ENCODE results near the gene TEDC1.

TEDC1 gene, protein sequence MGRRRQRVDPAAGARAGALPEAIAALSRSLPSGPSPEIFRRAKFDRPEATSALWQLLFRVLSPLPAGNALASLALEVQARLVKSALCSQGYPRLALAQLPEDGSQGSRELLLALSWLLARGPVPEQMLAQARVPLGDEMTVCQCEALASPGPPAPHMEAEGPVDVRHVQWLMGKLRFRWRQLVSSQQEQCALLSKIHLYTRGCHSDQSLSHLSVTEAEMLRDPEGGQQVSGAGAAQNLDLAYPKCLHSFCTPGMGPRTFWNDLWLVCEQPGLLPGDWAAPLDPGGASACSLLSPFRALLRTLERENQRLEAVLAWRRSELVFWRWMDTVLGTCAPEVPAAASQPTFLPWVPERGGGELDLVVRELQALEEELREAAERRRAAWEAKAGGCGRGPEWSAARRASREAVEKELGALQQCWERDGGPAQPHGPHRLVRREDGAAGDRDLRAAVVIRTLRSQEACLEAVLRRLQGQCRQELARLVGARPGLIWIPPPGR

DNA sequence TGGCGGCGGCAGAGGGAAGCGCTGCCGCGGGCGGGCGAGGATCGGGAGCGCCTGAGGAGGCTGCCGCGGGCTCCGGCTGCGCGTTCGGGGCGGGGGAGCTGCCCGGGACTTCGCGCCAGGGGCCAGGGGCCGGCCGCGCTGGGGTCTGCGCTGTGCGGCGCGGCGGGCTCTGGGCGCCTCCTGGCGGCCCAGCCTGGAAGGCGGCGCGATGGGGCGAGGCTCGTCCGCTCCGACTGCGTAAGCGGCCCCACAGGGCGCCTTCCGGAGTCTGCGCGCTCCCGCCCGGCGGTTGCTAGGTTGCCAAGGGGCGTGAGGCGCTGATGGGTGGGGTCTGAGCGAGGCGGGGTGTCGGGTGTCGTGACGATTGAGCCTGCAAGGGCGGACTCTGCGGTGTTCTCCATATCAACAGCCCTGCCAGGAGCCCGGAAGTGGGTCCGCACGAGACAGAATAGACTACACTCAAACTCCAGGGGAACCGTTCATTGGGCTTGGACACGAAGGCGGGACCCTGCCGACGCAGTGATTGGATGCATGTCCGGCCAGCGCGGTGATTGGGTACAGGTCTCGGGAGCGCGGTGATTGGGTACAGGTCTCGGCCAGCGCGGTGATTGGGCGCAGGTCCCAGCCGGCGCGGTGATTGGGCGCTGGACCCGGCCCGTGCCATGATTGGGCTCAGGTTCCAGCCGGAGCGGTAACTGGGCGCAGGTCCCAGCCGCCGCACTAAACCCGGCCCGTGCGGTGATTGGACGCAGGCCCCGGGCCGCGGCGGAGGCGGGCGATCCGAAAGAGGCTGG is at the start of gene TEDC1:
TEDC1 (plus strand) TSS at position 675 of the 794 bp plus-strand sequence. CDS start 130 bp downstream, outside the sequence.
- H3K36me3 ChIP-seq (ENCODE audit: control insufficient read depth in 2 of 2, insufficient read depth in 1 of 2, low read length in 2 of 2), result peaks cover 0 to 18% of the 10 kb centered on the region in 2 experiments; a peak in 1 of 3 replicates
- peaks cover 5% of the 10 kb centered on the region for H3K4me1 ChIP-seq (ENCODE audit: control insufficient read depth, insufficient read depth, low read length)
- POLR2A ChIA-PET, result interaction anchor here (1.2 to 2.1 kb wide), 6 partner anchors 10 to 176 kb away, joined by 3 to 19 read pairs (median 6); partner anchors contain the start of gene PACS2
- peak within 1 kb of the TSS; percentile 95 for H3K27ac ChIP-seq (ENCODE audit: extremely low read depth, low read depth, low read length)
- peak within 1 kb of the TSS; percentile 81 for H3K4me3 ChIP-seq (ENCODE audit: low read depth, low read length)
- CTCF ChIA-PET, result interaction anchor here (0.6 to 5.0 kb wide), 16 partner anchors 9 to 401 kb away, joined by 3 to 83 read pairs (median 5); no protein-coding TSS in a partner anchor
- H3K9me3 ChIP-seq (ENCODE audit: control insufficient read depth, insufficient read depth, low read depth, low read length), result no peaks in the 10 kb centered on the region
- TF ChIP-seq ZBTB44 (tag by site-specific recombination; IDR thresholded peaks at IDR 0.05) (peak; percentile 49; the same call in 1 of the 2 replicates), ZBTB10 (tag by site-specific recombination; IDR thresholded peaks at IDR 0.05) (no peak), ZNF274 (IDR thresholded peaks at IDR 0.05; ENCODE audit: low read length) (no peak), ZNF274 (tag by site-specific recombination; IDR thresholded peaks at IDR 0.05; ENCODE audit: borderline replicate concordance) (no peak), KLF10 (tag by site-specific recombination; IDR thresholded peaks at IDR 0.05) (peak; percentile 93), ZFP3 (tag by site-specific recombination; IDR thresholded peaks at IDR 0.05; ENCODE audit: low read depth) (no peak), ZNF544 (tag by site-specific recombination; IDR thresholded peaks at IDR 0.05) (no peak), ZNF843 (tag by site-specific recombination; IDR thresholded peaks at IDR 0.05) (peak; percentile 66), ZNF585B (tag by site-specific recombination; IDR thresholded peaks at IDR 0.05) (no peak), ZNF521 (tag by site-specific recombination; IDR thresholded peaks at IDR 0.05) (no peak), ZNF701 (tag by site-specific recombination; IDR thresholded peaks at IDR 0.05) (no peak), KLF9 (tag by site-specific recombination; IDR thresholded peaks at IDR 0.05; ENCODE audit: low read depth) (peak; percentile 92), MYNN (tag by site-specific recombination; IDR thresholded peaks at IDR 0.05; ENCODE audit: borderline replicate concordance) (no peak), ZNF768 (tag by site-specific recombination; IDR thresholded peaks at IDR 0.05) (no peak), AEBP2 (tag by site-specific recombination; IDR thresholded peaks at IDR 0.05; ENCODE audit: borderline replicate concordance) (no peak), ZNF837 (tag by site-specific recombination; IDR thresholded peaks at IDR 0.05) (no peak), ZNF157 (tag by site-specific recombination; IDR thresholded peaks at IDR 0.05) (no peak), ZSCAN5A (tag by site-specific recombination; IDR thresholded peaks at IDR 0.05) (no peak), ZNF510 (tag by site-specific recombination; IDR thresholded peaks at IDR 0.05; ENCODE audit: insufficient replicate concordance) (no peak), ZBTB17 (tag by site-specific recombination; IDR thresholded peaks at IDR 0.05) (peak; percentile 73), ZNF302 (tag by site-specific recombination; IDR thresholded peaks at IDR 0.05; ENCODE audit: low read depth) (no peak), ZNF48 (tag by site-specific recombination; IDR thresholded peaks at IDR 0.05) (no peak)
- TF ChIP-seq, protein P1, sequence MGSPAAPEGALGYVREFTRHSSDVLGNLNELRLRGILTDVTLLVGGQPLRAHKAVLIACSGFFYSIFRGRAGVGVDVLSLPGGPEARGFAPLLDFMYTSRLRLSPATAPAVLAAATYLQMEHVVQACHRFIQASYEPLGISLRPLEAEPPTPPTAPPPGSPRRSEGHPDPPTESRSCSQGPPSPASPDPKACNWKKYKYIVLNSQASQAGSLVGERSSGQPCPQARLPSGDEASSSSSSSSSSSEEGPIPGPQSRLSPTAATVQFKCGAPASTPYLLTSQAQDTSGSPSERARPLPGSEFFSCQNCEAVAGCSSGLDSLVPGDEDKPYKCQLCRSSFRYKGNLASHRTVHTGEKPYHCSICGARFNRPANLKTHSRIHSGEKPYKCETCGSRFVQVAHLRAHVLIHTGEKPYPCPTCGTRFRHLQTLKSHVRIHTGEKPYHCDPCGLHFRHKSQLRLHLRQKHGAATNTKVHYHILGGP (tag by site-specific recombination; IDR thresholded peaks at IDR 0.05), result no peak
- TF ChIP-seq, protein P2, sequence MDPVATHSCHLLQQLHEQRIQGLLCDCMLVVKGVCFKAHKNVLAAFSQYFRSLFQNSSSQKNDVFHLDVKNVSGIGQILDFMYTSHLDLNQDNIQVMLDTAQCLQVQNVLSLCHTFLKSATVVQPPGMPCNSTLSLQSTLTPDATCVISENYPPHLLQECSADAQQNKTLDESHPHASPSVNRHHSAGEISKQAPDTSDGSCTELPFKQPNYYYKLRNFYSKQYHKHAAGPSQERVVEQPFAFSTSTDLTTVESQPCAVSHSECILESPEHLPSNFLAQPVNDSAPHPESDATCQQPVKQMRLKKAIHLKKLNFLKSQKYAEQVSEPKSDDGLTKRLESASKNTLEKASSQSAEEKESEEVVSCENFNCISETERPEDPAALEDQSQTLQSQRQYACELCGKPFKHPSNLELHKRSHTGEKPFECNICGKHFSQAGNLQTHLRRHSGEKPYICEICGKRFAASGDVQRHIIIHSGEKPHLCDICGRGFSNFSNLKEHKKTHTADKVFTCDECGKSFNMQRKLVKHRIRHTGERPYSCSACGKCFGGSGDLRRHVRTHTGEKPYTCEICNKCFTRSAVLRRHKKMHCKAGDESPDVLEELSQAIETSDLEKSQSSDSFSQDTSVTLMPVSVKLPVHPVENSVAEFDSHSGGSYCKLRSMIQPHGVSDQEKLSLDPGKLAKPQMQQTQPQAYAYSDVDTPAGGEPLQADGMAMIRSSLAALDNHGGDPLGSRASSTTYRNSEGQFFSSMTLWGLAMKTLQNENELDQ (tag by site-specific recombination; IDR thresholded peaks at IDR 0.05; ENCODE audit: low read depth), result no peak
